GM23248 (cell line): ENCODE measurements around the gene TNFRSF6B. TPM values are rescaled to one million over a fixed set of nuclear protein-coding genes. Genes with fewer than 3 reads are reported as not detected.
A peak's percentile ranks its signal among the peaks of the same experiment; 100 is the strongest.

Source experiments
- DNase-seq: peaks from one replicate; pipeline ENCODE4 v3.0.0-alpha.2; 2015
- H2AFZ ChIP-seq: fragments of 200-600 bp; sonication (generic); 2 replicates; pipeline ENCODE4 v1.6.1; 2016; ENCODE audit warnings: antibody characterized with exemption
- H3F3A ChIP-seq: fragments of 200-600 bp; sonication (generic); 2 replicates; pipeline ENCODE4 v1.6.1; 2016; ENCODE audit warnings: mild to moderate bottlenecking, antibody characterized with exemption, mixed run types; ENCODE audit not compliant: insufficient read depth
- H3K27ac ChIP-seq: fragments of 200-600 bp; sonication (generic); 2 replicates; pipeline ENCODE4 v1.5.1; 2016; ENCODE audit warnings: mild to moderate bottlenecking
- H3K27me3 ChIP-seq: fragments of 200-600 bp; sonication (generic); replicated peaks from 2 replicates; pipeline ENCODE4 v1.6.1; 2016; ENCODE audit warnings: mild to moderate bottlenecking; ENCODE audit not compliant: insufficient read depth
- H3K36me3 ChIP-seq: fragments of 200-600 bp; sonication (generic); 2 replicates; pipeline ENCODE4 v1.6.1; 2016; ENCODE audit warnings: low read depth, mild to moderate bottlenecking
- H3K4me1 ChIP-seq: fragments of 200-600 bp; sonication (generic); 2 replicates; pipeline ENCODE4 v1.6.1; 2016; ENCODE audit warnings: mild to moderate bottlenecking; ENCODE audit not compliant: insufficient read depth
- H3K4me2 ChIP-seq: fragments of 200-600 bp; sonication (generic); one replicate; pipeline ENCODE4 v1.6.1; 2016; ENCODE audit warnings: mild to moderate bottlenecking; ENCODE audit not compliant: unreplicated experiment
- H3K4me3 ChIP-seq: fragments of 200-600 bp; sonication (generic); 2 replicates; pipeline ENCODE4 v1.5.1; 2016; ENCODE audit warnings: mild to moderate bottlenecking
- H3K79me2 ChIP-seq: fragments of 200-600 bp; sonication (generic); 2 replicates; pipeline ENCODE4 v1.6.1; 2016; ENCODE audit warnings: mild to moderate bottlenecking; ENCODE audit not compliant: insufficient read depth
- H3K9ac ChIP-seq: fragments of 200-600 bp; sonication (generic); 2 replicates; pipeline ENCODE4 v1.6.1; 2016; ENCODE audit warnings: mild to moderate bottlenecking
- H3K9me2 ChIP-seq: fragments of 200-600 bp; sonication (generic); 2 replicates; pipeline ENCODE4 v1.6.1; 2016; ENCODE audit warnings: mixed run types, mild to moderate bottlenecking, moderate library complexity; ENCODE audit not compliant: insufficient read depth
- H3K9me3 ChIP-seq: fragments of 200-600 bp; sonication (generic); one replicate; pipeline ENCODE4 v1.6.1; 2017; ENCODE audit warnings: low read depth
- H4K20me1 ChIP-seq: fragments of 200-600 bp; sonication (generic); 2 replicates; pipeline ENCODE4 v1.6.0; 2016; ENCODE audit not compliant: insufficient read depth
- EZH2 ChIP-seq: fragments of 200-600 bp; sonication (generic); IDR thresholded peaks from 2 replicates; pipeline ENCODE4 v1.6.1; 2018; ENCODE audit warnings: antibody characterized with exemption, mild to moderate bottlenecking; ENCODE audit not compliant: insufficient read depth, poor library complexity, severe bottlenecking
- EZH2phosphoT487 ChIP-seq: fragments of 200-600 bp; sonication (generic); IDR thresholded peaks from 2 replicates; pipeline ENCODE4 v1.6.1; 2018; ENCODE audit warnings: antibody characterized with exemption, moderate library complexity, mild to moderate bottlenecking, low read depth; ENCODE audit not compliant: insufficient read depth
- WGBS, 2 experiments: methylation state at CpG; one replicate each; pipeline ENCODE4 v1.1.6; 2015 to 2017; ENCODE audit warnings: low lambda C conversion rate in 2 of 2, low coverage in 1 of 2; ENCODE audit errors: missing lambda C conversion rate in 2 of 2; 5-methylcytosine and 5-hydroxymethylcytosine counted together
- in situ Hi-C: fragments of 300-500 bp; cut with MboI; formaldehyde crosslinking; loops from 2 replicates; pipeline ENCODE4 v1.15.0; 2020
- polyA plus RNA-seq: library from polyadenylated mRNA; unstranded; fragments of >200 nt; fragmentation: Nextera tagmentation; extraction: Ambion mirVana; gene quantifications from 2 replicates; pipeline ENCODE4 v1.2.1, GENCODE V29; 2016
- total RNA-seq: library from RNA; depleted of rRNA; stranded (reverse); fragments of >200 nt; shearing (Covaris generic); gene quantifications from 2 replicates; pipeline ENCODE4 v1.2.3, GENCODE V29; 2014

The TNFRSF6B gene
- total and polyA plus RNA-seq, 2 experiments from 2014 or later = 17.4 to 39.9 TPM

GRCh38 chr20:63694584-63695423 is 1.6 kb upstream of the TNFRSF6B start:
- no peak overlapping the region for H3K4me3 ChIP-seq
- H4K20me1 ChIP-seq = no peaks in the 10 kb centered on the region
- in situ Hi-C loops = no loop called here
- DNase-seq = no peak
- no peaks in the 10 kb centered on the region; the same call in 1 of the 2 replicates for H3F3A ChIP-seq
- no peaks in the 10 kb centered on the region for H3K9me2 ChIP-seq
- H3K79me2 ChIP-seq = peaks cover 1% of the 10 kb centered on the region; the same call in 1 of the 2 replicates
- H3K9ac ChIP-seq = no peak overlapping the region
- H3K4me1 ChIP-seq = peaks cover 22% of the 10 kb centered on the region
- TF ChIP-seq EZH2 (no peak), EZH2phosphoT487 (no peak)
- no peaks in the 10 kb centered on the region for H3K36me3 ChIP-seq
- 87 to 92% methylated on average over 32 of the region's 37 CpGs for WGBS, 2 experiments
- no peak overlapping the region for H3K4me2 ChIP-seq
- H2AFZ ChIP-seq = no peak overlapping the region
- no peaks in the 10 kb centered on the region for H3K27me3 ChIP-seq
- no peaks in the 10 kb centered on the region for H3K9me3 ChIP-seq
- no peak overlapping the region for H3K27ac ChIP-seq

DNA sequence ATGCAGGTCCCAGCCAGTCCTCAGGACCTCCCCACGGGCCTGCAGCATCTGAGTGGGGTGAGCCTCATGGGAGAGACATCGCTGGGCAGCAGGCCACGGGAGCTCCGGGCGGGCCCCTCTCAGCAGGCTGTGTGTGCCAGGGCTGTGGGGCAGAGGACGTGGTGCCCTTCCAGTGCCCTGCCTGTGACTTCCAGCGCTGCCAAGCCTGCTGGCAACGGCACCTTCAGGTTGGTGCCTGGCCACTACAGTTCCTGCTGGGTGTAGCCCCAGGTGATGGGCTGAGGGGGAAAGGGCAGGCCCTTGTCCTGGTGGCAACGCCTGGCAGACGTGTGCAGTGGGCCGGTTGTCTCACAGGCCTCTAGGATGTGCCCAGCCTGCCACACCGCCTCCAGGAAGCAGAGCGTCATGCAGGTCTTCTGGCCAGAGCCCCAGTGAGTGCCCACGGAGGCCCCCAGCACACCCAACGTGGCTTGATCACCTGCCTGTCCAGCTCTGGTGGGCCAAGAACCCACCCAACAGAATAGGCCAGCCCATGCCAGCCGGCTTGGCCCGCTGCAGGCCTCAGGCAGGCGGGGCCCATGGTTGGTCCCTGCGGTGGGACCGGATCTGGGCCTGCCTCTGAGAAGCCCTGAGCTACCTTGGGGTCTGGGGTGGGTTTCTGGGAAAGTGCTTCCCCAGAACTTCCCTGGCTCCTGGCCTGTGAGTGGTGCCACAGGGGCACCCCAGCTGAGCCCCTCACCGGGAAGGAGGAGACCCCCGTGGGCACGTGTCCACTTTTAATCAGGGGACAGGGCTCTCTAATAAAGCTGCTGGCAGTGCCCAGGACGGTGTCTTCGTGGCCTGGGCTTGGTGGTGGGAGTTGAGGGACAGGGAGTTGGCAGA is 787 bp upstream of the TNFRSF6B start:
- in situ Hi-C loops = no loop called here
- no peaks in the 10 kb centered on the region; the same call in 1 of the 2 replicates for H3F3A ChIP-seq
- no peak for DNase-seq

GRCh38 chr20:63696306-63696627 is 185 bp upstream of the TNFRSF6B start:
- TF ChIP-seq EZH2phosphoT487 (no peak), EZH2 (no peak)
- Histone ChIP-seq H4K20me1 (no peaks in the 10 kb centered on the region), H3K9ac (no peak overlapping the region; the same call in 1 of the 2 replicates), H3K36me3 (no peaks in the 10 kb centered on the region), H3K4me1 (peaks cover 24% of the 10 kb centered on the region), H3F3A (no peaks in the 10 kb centered on the region; the same call in 1 of the 2 replicates), H2AFZ (no peak overlapping the region), H3K4me2 (no peak overlapping the region), H3K9me3 (no peaks in the 10 kb centered on the region), H3K4me3 (0 out of 2 replicates have a peak overlapping the region, but pooled peaks have one; percentile 47), H3K9me2 (no peaks in the 10 kb centered on the region), H3K27me3 (no peaks in the 10 kb centered on the region), H3K79me2 (peaks cover 8% of the 10 kb centered on the region; the same call in 1 of the 2 replicates), H3K27ac (no peak overlapping the region)
- WGBS, 2 experiments = 44 to 58% methylated on average over 3 to 6 of the region's 6 CpGs
- DNase-seq = peak; percentile 44
- in situ Hi-C loops = no loop called here

More for the DNA sequence above, 787 bp upstream of the TNFRSF6B start:
- Histone ChIP-seq H3K9ac (no peak overlapping the region), H4K20me1 (no peaks in the 10 kb centered on the region), H2AFZ (no peak overlapping the region), H3K79me2 (peaks cover 8% of the 10 kb centered on the region; the same call in 1 of the 2 replicates), H3K9me3 (no peaks in the 10 kb centered on the region), H3K4me2 (no peak overlapping the region), H3K36me3 (no peaks in the 10 kb centered on the region), H3K9me2 (no peaks in the 10 kb centered on the region), H3K4me3 (no peak overlapping the region), H3K4me1 (peaks cover 24% of the 10 kb centered on the region), H3K27ac (no peak overlapping the region), H3K27me3 (no peaks in the 10 kb centered on the region)
- WGBS, 2 experiments = 70 to 75% methylated on average over 24 to 25 of the region's 25 CpGs
- TF ChIP-seq EZH2phosphoT487 (no peak), EZH2 (no peak)

DNA sequence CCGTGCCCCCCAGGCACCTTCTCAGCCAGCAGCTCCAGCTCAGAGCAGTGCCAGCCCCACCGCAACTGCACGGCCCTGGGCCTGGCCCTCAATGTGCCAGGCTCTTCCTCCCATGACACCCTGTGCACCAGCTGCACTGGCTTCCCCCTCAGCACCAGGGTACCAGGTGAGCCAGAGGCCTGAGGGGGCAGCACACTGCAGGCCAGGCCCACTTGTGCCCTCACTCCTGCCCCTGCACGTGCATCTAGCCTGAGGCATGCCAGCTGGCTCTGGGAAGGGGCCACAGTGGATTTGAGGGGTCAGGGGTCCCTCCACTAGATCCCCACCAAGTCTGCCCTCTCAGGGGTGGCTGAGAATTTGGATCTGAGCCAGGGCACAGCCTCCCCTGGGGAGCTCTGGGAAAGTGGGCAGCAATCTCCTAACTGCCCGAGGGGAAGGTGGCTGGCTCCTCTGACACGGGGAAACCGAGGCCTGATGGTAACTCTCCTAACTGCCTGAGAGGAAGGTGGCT is 960 bp downstream of the TNFRSF6B start:
- peak overlapping the region; percentile 47 for H3K4me3 ChIP-seq
- H3K27me3 ChIP-seq = no peaks in the 10 kb centered on the region
- H3K36me3 ChIP-seq = no peaks in the 10 kb centered on the region
- peak overlapping the region; percentile 25 for H3K4me2 ChIP-seq
- no peaks in the 10 kb centered on the region; the same call in 1 of the 2 replicates for H3F3A ChIP-seq
- H4K20me1 ChIP-seq = no peaks in the 10 kb centered on the region
- WGBS, 2 experiments = 50 to 53% methylated on average over 7 of the region's 7 CpGs
- no peaks in the 10 kb centered on the region for H3K9me3 ChIP-seq
- no peak for TF ChIP-seq EZH2
- no peak for TF ChIP-seq EZH2phosphoT487
- H2AFZ ChIP-seq = no peak overlapping the region
- H3K4me1 ChIP-seq = peaks cover 24% of the 10 kb centered on the region
- no peaks in the 10 kb centered on the region for H3K9me2 ChIP-seq
- no peak for DNase-seq
- in situ Hi-C loops = no loop called here
- H3K9ac ChIP-seq = peak overlapping the region; percentile 44
- H3K79me2 ChIP-seq = peaks cover 8% of the 10 kb centered on the region; the same call in 1 of the 2 replicates
- H3K27ac ChIP-seq = no peak overlapping the region
